ENCODE measurements around the gene SHB. TPM values are rescaled to one million over a fixed set of nuclear protein-coding genes. Genes with fewer than 3 reads are reported as not detected.

Gene SHB
- total and polyA plus RNA-seq, 8 donors: 16.1 to 26.8 (median 21.9) TPM

DNA sequence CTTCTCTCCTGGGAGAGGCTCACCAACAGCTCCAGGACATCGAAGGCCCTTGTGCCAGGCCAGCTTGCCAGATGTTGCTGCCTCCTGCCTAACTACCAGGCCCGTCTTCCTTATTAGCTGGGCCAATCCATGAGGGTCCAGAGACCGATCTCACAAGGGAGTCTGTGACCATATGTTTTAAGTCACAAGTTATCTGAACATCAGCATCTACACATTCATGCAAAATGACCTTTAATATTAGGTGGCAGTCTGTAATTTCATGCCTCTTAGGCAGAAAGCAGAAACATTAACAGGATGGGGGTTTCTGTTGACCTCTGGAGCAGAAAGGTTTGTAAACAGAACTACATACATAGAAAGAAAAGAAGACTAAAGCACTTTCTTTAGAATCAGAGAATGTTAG lies 90.0 kb downstream of the SHB start:
- intact Hi-C loops (cut with DNase I): no loop called here
- no peak for ATAC-seq
- Histone ChIP-seq H3K9me3 (no peaks in the 10 kb centered on the region), H3K4me1 (peaks cover 0 to 4% of the 10 kb centered on the region in 2 donors), H3K4me3 (no peak overlapping the region), H3K36me3 (peaks cover 0 to 10% of the 10 kb centered on the region in 2 donors), H3K27ac (no peak overlapping the region), H3K27me3 (no peaks in the 10 kb centered on the region)
- no peak for DNase-seq
- TF ChIP-seq, protein P1, sequence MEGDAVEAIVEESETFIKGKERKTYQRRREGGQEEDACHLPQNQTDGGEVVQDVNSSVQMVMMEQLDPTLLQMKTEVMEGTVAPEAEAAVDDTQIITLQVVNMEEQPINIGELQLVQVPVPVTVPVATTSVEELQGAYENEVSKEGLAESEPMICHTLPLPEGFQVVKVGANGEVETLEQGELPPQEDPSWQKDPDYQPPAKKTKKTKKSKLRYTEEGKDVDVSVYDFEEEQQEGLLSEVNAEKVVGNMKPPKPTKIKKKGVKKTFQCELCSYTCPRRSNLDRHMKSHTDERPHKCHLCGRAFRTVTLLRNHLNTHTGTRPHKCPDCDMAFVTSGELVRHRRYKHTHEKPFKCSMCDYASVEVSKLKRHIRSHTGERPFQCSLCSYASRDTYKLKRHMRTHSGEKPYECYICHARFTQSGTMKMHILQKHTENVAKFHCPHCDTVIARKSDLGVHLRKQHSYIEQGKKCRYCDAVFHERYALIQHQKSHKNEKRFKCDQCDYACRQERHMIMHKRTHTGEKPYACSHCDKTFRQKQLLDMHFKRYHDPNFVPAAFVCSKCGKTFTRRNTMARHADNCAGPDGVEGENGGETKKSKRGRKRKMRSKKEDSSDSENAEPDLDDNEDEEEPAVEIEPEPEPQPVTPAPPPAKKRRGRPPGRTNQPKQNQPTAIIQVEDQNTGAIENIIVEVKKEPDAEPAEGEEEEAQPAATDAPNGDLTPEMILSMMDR (IDR thresholded peaks at IDR 0.05): no peak

DNA sequence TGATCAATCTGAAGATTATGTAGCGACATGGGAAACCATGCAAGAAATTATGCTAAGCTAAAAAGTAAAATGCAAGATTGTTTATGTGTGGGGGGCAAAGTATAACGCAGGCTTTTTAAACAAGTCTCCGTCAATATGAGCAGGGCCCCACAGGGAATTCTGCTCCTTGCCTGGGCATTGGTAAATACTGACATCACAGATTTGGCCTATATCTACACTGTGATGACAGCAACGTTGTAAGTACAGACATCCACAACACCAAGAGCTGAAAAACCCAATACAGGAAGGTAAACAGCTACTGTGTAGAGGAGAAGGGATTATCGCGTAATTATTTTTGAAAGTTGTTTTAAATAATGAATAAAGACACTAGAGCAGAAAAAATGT lies 90.6 kb downstream of the SHB start:
- intact Hi-C loops (cut with DNase I): no loop called here
- no peaks in the 10 kb centered on the region for H3K9me3 ChIP-seq
- H3K36me3 ChIP-seq: peaks cover 0 to 15% of the 10 kb centered on the region in 2 donors
- ATAC-seq: no peak
- no peak for DNase-seq
- no peaks in the 10 kb centered on the region for H3K27me3 ChIP-seq
- TF ChIP-seq, protein P1 (IDR thresholded peaks at IDR 0.05): no peak
- H3K27ac ChIP-seq: no peak overlapping the region
- peaks cover 0 to 4% of the 10 kb centered on the region in 2 donors for H3K4me1 ChIP-seq
- H3K4me3 ChIP-seq: no peak overlapping the region

DNA sequence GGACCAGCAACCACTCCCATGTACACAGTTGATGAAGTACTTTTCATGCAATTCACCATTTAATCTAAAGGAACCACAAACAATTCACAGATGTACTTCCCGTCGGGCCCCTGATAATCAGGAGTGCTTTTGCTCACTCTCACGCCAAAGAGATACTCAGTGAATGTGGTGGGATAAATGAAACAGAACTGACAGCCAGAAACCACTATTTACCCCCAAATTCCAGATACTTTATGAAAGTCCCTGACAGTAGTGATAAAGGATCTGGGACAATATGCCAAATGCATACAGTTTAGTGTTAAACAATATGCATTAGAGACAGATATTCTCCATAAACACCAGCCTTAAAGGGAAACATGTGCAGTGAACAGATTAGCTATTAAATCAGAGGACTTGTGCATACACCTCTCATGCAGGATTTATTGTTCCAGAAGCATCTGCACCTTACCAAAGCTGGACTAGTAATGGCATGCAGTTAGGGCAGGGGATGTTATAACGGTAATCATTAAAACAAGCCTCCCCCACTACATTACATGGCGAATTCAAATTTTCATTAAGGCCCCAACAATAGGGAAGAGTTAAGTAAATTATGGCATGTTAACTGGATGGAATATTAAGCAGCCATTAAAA lies 91.1 kb downstream of the SHB start:
- H3K27ac ChIP-seq: no peak overlapping the region
- no peak overlapping the region for H3K4me3 ChIP-seq
- ATAC-seq (no peak), DNase-seq (no peak)
- H3K4me1 ChIP-seq: peaks cover 0 to 4% of the 10 kb centered on the region in 2 donors
- TF ChIP-seq, protein P1 (IDR thresholded peaks at IDR 0.05): no peak
- intact Hi-C loops (cut with DNase I): no loop called here
- H3K27me3 ChIP-seq: no peaks in the 10 kb centered on the region
- peaks cover 0 to 15% of the 10 kb centered on the region in 2 donors for H3K36me3 ChIP-seq
- H3K9me3 ChIP-seq: no peaks in the 10 kb centered on the region

DNA sequence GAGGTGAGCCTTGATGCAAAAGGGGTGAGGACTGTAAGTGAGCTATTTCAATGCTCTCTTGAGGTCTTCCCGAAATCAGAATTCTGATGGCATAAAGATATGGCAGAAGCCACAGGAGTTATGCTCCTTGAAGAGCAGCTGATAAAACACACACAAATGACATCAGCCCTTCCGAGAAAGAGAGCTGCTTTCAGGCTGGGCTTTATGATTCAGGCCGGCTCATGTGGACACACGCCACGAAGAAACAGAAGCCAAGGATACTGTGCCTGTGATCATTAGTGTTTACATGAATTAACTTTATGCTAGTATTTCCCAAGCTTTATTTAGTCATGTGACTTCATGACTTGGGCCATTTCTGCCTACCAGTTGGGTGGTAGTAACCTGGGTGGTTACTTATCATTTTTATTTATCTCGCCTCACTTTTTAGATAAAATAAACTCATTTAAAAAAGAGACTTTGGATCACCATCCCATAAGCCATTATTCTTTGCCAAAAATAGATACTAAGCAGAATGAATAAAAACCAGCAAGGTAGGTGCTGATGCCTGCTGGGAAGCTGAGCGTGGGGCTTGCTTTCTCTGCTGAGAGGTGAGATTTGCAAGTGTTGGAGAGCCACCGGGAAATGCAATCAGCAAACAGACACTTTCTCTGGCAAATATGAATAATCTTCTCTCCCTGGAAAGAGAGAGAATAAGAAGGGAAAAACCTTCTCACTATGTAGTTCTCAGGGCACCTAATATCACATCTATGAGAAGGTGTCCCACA lies 92.1 kb downstream of the SHB start:
- ATAC-seq: peak; percentile 72
- H3K9me3 ChIP-seq: no peaks in the 10 kb centered on the region
- H3K36me3 ChIP-seq: peaks cover 0 to 15% of the 10 kb centered on the region in 2 donors
- TF ChIP-seq, protein P1 (IDR thresholded peaks at IDR 0.05): no peak
- H3K4me3 ChIP-seq: no peak overlapping the region
- H3K27me3 ChIP-seq: no peaks in the 10 kb centered on the region
- DNase-seq: peak in 1 of 4 donors; percentile 69
- peaks cover 0 to 4% of the 10 kb centered on the region in 2 donors for H3K4me1 ChIP-seq
- peak overlapping the region in 1 of 2 donors; percentile 59 for H3K27ac ChIP-seq
- intact Hi-C loops (cut with DNase I): no loop called here

DNA sequence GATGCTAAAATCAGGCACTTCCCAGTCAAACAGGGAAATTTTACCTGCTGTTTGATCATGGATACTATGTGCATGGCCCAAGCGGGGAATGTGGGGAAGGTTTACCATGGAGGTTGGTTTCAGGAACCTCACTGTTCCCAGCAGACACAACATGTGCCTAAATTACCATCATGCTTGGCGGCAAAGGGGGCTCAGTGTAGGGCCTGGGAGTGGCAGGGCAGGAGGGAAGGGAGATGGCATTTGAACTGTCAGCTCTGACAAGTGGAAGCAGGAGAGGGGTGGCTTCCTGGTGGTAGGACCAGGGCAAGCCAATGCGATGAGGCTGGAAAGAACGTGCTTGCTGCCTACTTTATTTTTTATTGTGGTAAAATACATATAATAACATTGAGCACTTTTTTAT lies 93.4 kb downstream of the SHB start:
- DNase-seq: no peak
- H3K4me1 ChIP-seq: peaks cover 0 to 4% of the 10 kb centered on the region in 2 donors
- intact Hi-C loops (cut with DNase I): no loop called here
- no peak overlapping the region for H3K4me3 ChIP-seq
- H3K27ac ChIP-seq: no peak overlapping the region
- TF ChIP-seq, protein P1 (IDR thresholded peaks at IDR 0.05): no peak
- no peaks in the 10 kb centered on the region for H3K9me3 ChIP-seq
- no peaks in the 10 kb centered on the region for H3K27me3 ChIP-seq
- H3K36me3 ChIP-seq: peaks cover 0 to 19% of the 10 kb centered on the region in 2 donors
- ATAC-seq: no peak

Measured in left lung (tissue), 10 donors.